ENCODE results near the gene COL15A1.
A peak's percentile ranks its signal among the peaks of the same experiment; 100 is the strongest.

Gene COL15A1

DNA sequence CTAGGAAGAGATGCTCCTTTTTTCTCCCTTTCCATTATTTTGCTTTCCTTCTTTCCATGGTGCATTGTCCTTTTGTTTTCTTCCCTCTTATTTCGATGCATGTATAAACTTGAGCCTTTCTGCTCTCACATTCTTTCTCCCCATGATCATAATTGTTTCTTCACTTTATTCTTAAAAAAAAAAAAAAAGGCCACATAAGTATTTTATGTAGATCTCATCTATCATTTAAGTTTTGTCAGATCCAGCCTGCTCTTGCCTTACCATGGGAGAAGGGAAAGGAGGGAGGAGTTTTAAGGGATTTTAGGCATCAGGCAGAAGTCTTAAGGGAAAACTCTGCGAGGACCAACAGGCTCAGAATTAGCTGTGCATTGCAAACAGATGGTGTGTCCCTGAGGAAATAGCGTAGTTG, 172.3 kb downstream of the COL15A1 start:
- DNase-seq = no peak

DNA sequence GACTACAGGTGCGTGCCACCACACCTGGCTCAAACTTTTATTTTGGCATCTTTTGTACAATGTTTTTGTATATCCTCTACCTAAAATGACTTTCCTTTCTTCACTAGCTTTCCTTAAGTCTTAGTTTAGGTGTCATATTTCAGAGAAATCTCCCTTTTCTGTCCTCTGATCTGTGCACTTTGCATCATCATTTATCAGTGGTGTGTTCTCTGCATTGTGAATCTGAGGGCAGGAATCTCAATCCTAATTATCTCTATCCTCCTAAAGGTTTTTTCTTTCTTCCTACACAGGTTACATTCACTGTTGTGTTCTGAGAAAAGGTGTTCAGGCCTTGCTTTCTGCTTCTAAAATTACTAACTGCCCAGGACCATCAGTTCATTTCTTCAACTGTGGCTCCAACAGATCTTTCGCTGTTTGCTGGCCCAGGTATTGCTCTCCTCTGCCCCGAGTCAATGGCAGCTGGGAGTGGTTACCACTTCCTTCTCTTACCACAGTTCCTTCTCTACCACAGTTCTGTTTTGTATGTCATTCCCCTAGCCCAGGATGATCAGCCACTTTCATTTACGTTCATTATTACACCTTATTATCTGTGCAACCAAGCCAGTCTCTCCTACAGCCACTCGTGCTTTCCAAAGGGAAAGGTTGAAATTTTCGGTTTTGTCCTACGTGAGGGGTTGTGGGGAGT, 175.2 kb downstream of the COL15A1 start:
- DNase-seq = peak in 3 of 5 experiments; percentile 26 to 92 (median 61)

DNA sequence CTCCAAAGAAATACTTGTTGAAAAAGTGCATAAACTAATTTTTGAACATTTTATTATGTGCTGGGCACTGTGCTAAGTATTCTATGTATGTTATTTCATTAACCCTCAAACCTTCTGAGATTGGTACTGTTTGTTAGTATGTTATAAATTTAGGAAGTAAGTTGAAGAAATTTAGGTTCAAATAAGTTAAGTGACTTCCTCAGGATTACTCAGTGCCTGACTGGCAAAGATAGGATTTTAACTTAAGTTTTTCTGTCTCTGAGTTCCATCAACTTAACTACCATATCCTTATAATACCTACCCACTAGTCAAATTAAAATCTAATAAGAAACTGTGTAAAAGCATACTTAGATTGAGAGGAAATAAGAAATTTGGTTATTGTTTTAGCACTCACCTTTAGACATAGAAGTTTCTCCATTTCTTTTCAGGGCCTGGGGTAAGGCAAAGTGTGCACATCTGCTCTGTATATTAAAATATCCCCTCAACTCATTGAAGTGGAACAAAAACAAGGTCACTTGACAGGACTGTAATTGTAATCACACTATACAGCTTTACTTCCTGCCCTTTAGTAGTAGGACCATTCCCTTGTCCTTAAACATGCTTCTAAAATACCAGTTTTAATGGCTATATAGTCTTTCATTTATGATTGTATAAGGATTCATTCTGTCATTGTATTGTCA, 176.4 kb downstream of the COL15A1 start:
- no peak for DNase-seq

Data from T-helper 2 cell (primary cell).